Measurements from ENCODE around the gene NPL.

NPL gene

DNA sequence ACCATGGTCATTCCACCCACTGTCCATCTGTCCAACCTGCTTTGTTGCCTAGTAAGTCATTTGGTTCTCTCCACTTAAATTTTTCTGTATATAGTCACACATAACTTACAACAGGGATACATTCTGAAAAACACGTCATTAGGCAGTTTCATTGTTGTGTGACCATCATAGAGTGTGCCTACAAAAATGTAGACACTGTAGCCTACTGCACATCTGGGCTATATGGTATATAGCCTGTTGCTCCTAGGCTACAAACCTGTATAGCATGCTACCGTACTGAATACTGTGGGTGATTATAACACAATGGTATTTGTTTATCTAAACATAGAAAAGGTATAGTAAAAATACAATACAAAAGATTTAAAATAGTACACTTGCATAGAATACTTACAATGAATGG is 10.0 kb upstream of the NPL start:
- DNase-seq = no peak

DNA sequence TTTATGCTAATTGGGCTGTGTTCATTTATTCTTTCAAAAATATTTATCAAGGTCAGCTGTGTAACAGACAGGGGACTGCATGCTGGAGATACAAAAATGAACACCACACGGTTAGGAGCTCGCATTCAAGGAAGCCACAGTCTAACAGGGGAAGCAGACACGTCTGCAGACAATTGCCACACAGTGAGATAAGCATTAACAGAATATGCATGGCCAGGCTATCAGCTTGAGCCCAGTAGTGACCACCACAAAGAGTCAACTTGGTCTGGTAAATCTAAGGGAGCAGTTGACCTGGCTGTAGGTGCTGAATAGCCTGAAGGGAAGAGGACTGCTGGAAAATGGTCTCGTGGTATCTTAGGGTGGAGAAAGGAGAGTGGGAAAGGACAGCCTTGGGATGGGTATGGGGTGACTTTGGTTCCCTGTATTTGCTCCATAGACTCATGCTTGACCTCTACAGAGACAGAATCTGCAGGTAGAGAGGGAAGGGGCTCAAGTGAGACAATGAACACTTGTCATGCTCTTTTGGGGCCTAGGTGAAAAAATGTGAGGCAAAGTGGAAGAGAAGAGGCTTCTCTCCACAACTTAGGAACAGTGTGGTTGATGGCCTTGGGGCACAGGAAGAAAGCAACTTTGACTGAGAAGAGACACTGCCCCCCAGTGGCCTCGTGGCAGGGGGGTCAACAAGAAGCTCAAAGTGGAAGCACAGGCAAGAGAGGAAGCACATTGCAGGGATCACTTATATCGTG is 7.6 kb upstream of the NPL start:
- DNase-seq = peak; percentile 57 to 75

DNA sequence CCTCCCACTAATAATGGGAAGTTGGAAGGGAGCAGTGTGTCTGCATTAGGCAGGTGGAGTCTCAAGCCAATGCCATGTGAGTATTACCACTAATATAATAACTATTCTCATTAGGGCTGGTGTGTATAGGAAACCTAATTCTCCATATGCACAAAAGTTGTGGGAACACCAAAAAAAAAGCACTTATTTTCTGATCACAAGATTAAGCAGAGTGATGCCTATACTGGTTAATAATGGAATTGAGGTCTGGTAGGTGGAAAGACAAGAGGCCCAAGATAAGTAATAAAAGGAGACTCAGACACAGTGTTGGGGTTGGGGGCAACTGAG is 7.0 kb upstream of the NPL start:
- DNase-seq = no peak

GRCh38 chr1:182783068-182783467 is 6.5 kb upstream of the NPL start:
- DNase-seq = no peak

DNA sequence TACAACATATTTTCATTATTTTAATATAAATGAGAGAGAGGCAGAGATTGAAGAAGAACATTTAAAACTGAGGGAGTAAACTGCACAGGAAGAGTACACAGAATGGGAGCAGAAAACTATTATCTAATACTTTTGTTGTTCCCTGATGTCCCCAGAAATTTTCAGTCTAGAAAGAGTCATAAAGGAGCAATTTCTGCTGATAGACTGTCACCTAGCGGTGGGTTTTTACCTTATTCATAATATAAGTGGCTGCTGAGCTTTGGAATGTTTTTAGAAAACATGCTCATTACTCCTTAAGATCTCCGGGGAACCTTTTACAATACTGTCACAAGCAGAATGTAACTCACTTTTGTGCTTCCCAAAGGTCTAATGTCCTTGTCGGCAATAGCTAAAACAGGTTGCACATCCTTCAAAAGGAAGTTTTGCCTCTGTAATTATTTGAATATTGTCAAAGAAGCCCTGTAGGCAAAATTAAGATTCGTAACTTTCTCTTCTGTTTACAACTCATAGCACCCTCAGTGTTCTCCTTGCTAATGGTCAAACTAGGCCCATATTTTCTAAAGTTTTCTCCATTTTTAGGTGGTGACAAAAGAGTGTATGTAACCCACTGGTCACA is 4.9 kb upstream of the NPL start:
- peak; percentile 59 to 64 for DNase-seq

- no peak for DNase-seq
Measured at GRCh38 chr1:182785181-182785580, 4.4 kb upstream of the NPL start.

DNA sequence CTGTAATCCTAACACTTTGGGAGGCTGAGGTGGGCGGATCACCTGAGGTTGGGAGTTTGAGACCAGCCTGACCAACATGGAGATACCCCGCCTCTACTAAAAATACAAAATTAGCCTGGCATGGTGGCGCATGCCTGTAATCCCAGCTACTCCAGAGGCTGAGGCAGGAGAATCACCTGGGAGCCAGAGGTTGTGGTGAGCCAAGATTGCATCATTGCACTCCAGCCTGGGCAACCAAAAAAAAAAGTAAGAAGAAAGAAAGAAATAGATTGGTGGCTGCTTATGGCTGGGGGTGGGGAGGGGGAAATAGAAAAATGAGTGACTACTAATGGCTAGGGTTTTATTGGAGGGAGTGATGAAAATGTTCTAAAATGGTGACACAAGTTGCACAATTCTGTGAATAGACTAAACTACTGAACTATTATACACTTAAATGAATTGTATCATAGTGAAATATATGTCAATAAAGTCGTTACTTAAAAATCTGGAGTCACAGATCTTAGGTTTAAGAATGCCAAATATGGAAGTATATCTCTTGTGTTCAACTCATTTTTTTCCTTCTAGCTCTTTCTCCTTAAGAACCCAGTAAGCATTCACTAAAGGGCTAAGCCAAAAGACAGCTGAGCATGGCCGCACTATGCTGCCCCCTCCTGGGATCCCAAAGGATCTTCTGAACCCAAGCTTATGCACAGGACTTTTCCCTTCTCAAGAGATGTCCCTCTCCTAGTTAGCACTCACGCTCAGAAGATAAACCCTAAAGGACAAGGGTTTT is 3.2 kb upstream of the NPL start:
- DNase-seq = peak; percentile 58 to 73

DNA sequence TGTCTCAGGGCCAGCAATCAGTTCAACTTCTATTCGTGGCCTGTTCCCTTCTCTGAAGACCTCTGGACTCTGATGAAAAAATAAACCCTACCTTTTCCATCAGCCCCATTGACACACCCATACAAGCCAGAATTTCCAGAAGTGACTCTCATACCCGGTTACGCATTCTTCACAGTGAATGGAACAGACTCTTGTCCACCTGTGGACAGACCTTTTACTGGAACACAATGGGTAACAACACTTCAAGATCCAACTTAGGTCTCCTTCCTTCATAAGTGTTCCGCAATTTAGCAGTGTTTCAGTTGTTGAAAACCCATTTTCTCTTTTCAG is 2.6 kb upstream of the NPL start:
- DNase-seq = no peak

GRCh38 chr1:182791281-182792179 is 2.0 kb downstream of the NPL start:
- DNase-seq = no peak

GRCh38 chr1:182794091-182794490 is 4.5 kb downstream of the NPL start:
- DNase-seq = no peak

- peak; percentile 86 to 88 for DNase-seq
Measured at GRCh38 chr1:182794676-182795201, 5.2 kb downstream of the NPL start.

DNA sequence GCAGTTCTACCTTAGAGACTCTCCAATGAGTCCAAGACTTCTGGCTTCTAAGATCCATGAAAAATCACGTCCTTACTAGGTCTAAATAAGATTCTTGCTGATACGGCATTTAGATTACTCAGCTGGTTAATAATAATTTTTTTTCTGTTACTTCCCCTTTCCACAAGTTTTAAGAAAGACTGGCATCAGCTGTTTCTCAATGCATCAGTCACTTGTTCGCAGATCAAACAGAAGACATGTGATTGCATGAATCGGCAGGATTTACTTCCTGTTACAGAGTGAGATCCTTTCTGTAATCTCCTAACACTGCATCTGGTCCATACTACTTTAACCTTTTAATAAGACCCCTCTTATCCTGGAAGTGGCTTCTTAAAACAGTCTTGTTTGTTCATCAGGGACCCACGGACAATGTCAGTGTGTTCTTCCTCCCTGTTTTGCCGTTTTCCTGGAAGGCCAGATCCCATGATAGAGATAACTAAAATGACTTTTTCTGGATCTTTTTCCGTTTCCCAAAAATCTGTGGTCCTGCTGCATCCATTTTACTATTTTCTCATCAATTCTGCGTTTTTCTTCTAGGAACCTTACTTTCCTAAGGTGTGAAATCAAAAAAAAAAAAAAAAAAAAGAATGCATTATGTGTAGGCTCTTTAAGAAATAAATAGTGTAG is 6.1 kb downstream of the NPL start:
- DNase-seq = peak; percentile 95 to 97

GRCh38 chr1:182802006-182802803 is 12.6 kb downstream of the NPL start:
- DNase-seq = no peak

GRCh38 chr1:182803846-182804245 is 14.3 kb downstream of the NPL start:
- DNase-seq = no peak

GRCh38 chr1:182806015-182806678 is 16.6 kb downstream of the NPL start:
- DNase-seq = no peak

- no peak for DNase-seq
Measured at GRCh38 chr1:182807907-182808306, 18.3 kb downstream of the NPL start.

DNA sequence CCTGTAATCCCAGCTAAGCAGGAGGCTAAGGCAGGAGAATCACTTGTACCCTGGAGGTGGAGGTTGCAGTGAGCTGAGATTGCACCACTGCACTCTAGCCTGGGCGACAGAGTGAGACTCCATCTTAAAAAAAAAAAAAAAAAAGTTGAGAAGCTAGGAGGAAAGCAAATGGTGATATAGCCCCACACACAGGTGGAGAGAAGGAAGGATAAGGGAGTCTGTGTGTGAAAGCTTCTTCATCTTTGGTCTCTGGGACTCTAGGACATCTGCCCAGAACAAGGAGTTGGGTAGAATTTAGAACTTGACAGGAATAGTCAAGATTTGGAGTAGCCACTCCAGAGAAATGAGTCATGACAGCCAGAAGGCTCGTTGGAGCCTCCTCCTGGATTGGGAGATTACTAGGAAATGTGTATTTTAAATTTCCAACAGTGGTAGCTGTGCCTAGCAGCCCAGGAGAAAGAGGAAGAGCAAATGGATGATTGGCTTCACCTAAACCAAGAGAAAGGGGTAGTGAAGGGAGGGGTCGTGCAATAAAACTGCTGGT is 19.9 kb downstream of the NPL start:
- DNase-seq = no peak

DNA sequence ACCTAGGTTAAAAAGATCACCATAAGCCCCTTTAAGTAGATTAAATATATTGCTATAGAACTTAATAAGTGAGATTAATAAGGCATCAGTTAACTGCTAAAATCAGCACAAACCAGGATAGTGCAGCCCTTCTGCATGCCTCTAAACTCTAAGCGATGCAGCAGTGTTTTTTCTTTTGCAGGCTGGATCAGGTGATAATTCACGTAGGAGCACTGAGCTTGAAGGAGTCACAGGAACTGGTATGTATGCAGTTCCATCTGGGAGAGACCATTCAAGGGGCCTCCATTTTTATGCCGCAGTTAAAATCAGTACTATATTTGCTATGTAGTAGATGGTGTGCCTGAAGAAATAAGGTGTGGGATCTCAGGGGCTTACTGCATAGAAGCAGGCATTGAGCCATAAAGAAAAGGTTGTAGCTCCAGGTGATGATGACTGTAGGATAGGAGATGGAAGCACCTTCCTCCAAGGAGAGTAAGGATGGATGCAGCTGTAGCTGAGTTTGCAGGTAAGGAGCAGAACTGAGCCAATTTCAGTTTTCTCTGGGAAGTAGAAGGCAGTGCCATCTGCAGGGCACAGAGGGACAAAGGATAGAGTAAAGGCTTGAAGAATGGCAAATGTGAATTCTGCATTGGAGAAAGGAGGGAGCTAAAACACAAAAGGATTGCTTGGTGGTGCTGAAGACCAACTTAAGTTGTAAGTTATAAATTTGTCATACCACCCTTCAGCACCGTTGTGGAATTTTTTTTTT is 22.6 kb downstream of the NPL start:
- no peak for DNase-seq

DNA sequence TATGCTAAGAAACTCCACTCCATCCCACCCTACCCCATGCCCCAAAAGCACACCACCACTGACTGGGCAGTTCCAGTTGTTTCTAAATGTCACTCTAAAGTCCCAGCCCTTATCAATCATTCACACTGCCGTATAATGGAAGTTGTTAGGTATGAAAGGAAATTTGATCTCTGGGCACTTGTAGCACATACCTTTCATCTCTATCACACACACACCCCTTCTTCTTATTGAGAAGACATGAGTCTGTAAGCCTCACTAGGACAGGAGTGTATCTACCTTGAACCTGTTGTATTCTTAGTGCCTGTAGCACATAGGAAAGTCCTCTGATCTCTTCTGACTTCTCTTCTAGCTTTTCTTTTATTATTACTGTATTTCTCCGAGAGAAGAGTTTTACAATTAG is 27.3 kb downstream of the NPL start:
- no peak for DNase-seq

DNA sequence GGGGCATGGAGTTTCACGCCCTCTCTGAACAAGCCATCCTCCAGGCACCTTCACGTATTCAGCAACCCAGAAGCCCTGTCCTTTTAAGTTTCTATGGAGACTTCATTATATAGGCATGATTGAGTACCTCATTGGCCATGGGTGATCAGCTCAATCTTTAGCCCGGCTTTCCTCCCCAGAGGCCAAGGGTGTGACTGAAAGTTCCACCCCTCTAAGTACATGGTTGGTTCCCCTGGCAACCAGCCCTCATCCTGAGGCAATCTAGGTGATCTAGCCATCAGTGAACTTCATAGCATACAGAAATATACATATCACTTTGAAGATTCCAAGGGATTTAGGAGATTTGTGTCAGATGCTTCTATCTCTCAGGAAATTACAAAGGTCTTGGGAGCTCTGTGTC is 28.2 kb downstream of the NPL start:
- no peak for DNase-seq

Data from inflammatory macrophage (primary cell).